NCI-H1436 (cell line): ENCODE data around the gene TNPO2.

ENCODE experiments used
- DNase-seq: peaks from one replicate; lab custom pipeline; 2025; lab: John Stamatoyannopoulos, UW

TNPO2 gene

GRCh38 chr19:12676384-12676792 lies 47.3 kb downstream of the TNPO2 start:
- peak; percentile 67 for DNase-seq

- no peak for DNase-seq
Observed at GRCh38 chr19:12675940-12676339, 47.8 kb downstream of the TNPO2 start.

- DNase-seq: no peak
Observed at GRCh38 chr19:12675399-12675798, 48.3 kb downstream of the TNPO2 start.

- DNase-seq: no peak
Observed at GRCh38 chr19:12672744-12673143, 51.0 kb downstream of the TNPO2 start.

GRCh38 chr19:12670159-12670928 lies 53.4 kb downstream of the TNPO2 start:
- DNase-seq: no peak

GRCh38 chr19:12669270-12670158 lies 54.2 kb downstream of the TNPO2 start:
- DNase-seq: peak; percentile 75

- DNase-seq: no peak
Observed at GRCh38 chr19:12668932-12669269, 54.8 kb downstream of the TNPO2 start.

- no peak for DNase-seq
Observed at GRCh38 chr19:12668346-12668745, 55.4 kb downstream of the TNPO2 start.

GRCh38 chr19:12667731-12668302 lies 55.9 kb downstream of the TNPO2 start:
- DNase-seq: no peak

GRCh38 chr19:12666265-12667048 lies 57.3 kb downstream of the TNPO2 start, which contains the start of the genes MAN2B1 and WDR83:
TSS of gene MAN2B1 (minus strand) at chr19:12666742. CDS start at chr19:12666701, 41 bp downstream.
TSS of gene WDR83 (plus strand) at chr19:12666807. CDS start at chr19:12669791, 2,984 bp downstream.
- peak; percentile 75 for DNase-seq

GRCh38 chr19:12665671-12666264 lies 58.0 kb downstream of the TNPO2 start:
- no peak for DNase-seq

- no peak for DNase-seq
Observed at GRCh38 chr19:12665281-12665573, 58.5 kb downstream of the TNPO2 start.

- DNase-seq: no peak
Observed at GRCh38 chr19:12664406-12665280, 59.1 kb downstream of the TNPO2 start.

- DNase-seq: no peak
Observed at GRCh38 chr19:12660980-12661379, 62.8 kb downstream of the TNPO2 start.

GRCh38 chr19:12657966-12658365 lies 65.8 kb downstream of the TNPO2 start:
- DNase-seq: no peak

- no peak for DNase-seq
Observed at GRCh38 chr19:12656899-12657571, 66.7 kb downstream of the TNPO2 start.

GRCh38 chr19:12655546-12655945 lies 68.2 kb downstream of the TNPO2 start:
- DNase-seq: no peak

- no peak for DNase-seq
Observed at GRCh38 chr19:12652219-12652618, 71.5 kb downstream of the TNPO2 start.

GRCh38 chr19:12649941-12650340 lies 73.8 kb downstream of the TNPO2 start:
- DNase-seq: no peak
